HFFc6 (cell line): ENCODE measurements around the gene MYT1. TPM values are rescaled to one million over a fixed set of nuclear protein-coding genes. Genes with fewer than 3 reads are reported as not detected.
A peak's percentile ranks its signal among the peaks of the same experiment; 100 is the strongest.

Source experiments
- DNase-seq: peaks from one replicate; pipeline ENCODE4 v3.0.0-alpha.2; 2018
- H3K27ac Mint-ChIP-seq: 2 replicates; pipeline ENCODE4 v1.8.0; 2020; ENCODE audit warnings: mild to moderate bottlenecking, mixed read lengths
- H3K27me3 Mint-ChIP-seq: 2 replicates; pipeline ENCODE4 v1.8.0; 2021; ENCODE audit warnings: mild to moderate bottlenecking, moderate library complexity, mixed read lengths; ENCODE audit not compliant: insufficient read depth
- H3K36me3 Mint-ChIP-seq: 2 replicates; pipeline ENCODE4 v1.8.0; 2021; ENCODE audit warnings: low read depth, mixed read lengths
- H3K4me1 Mint-ChIP-seq: 2 replicates; pipeline ENCODE4 v1.8.0; 2020; ENCODE audit warnings: low read depth, mixed read lengths
- H3K4me3 Mint-ChIP-seq: 2 replicates; pipeline ENCODE4 v1.8.0; 2020; ENCODE audit warnings: mild to moderate bottlenecking, moderate library complexity, mixed read lengths
- H3K9me3 Mint-ChIP-seq: 2 replicates; pipeline ENCODE4 v1.8.0; 2020; ENCODE audit warnings: mild to moderate bottlenecking, mixed read lengths
- CTCF ChIP-seq: fragments of 200-600 bp; sonication (generic); IDR thresholded peaks from 2 replicates; pipeline ENCODE4 v1.5.0; 2021; ENCODE audit warnings: antibody characterized with exemption, mild to moderate bottlenecking
- total RNA-seq, 6 experiments: library from RNA; stranded (reverse); fragmentation: NEBNext Ultra II Directional; extraction: Animal tissue kit (Norgen Biotek cat#: 25700); gene quantifications; 2 replicates in 1 of 6; 3 replicates in 5 of 6; pipeline ENCODE4 v1.2.3, GENCODE V29; 2021

MYT1 gene
- total RNA-seq, 6 experiments from 2014 or later, result not detected

- Mint-ChIP-seq H3K27me3 (peaks cover 2% of the 10 kb centered on the region), H3K4me1 (peaks cover 54% of the 10 kb centered on the region), H3K4me3 (no peak overlapping the region), H3K9me3 (no peaks in the 10 kb centered on the region), H3K36me3 (peaks cover 5% of the 10 kb centered on the region; the same call in 1 of the 2 replicates), H3K27ac (no peak overlapping the region)
- no peak for TF ChIP-seq CTCF
- DNase-seq, result no peak
These were observed 94.0 kb downstream of the MYT1 start for GRCh38 chr20:64258071-64258823.

GRCh38 chr20:64260239-64260638 is 96.0 kb downstream of the MYT1 start:
- Mint-ChIP-seq H3K36me3 (peaks cover 5% of the 10 kb centered on the region; the same call in 1 of the 2 replicates), H3K9me3 (no peaks in the 10 kb centered on the region), H3K4me1 (peaks cover 45% of the 10 kb centered on the region), H3K4me3 (no peak overlapping the region), H3K27ac (no peak overlapping the region; the same call in 1 of the 2 replicates), H3K27me3 (no peaks in the 10 kb centered on the region)
- no peak for DNase-seq
- no peak for TF ChIP-seq CTCF

- Mint-ChIP-seq H3K27me3 (no peaks in the 10 kb centered on the region), H3K4me1 (peaks cover 43% of the 10 kb centered on the region), H3K36me3 (peaks cover 5% of the 10 kb centered on the region; the same call in 1 of the 2 replicates), H3K27ac (peak overlapping the region; percentile 82), H3K9me3 (no peaks in the 10 kb centered on the region), H3K4me3 (peak overlapping the region; percentile 61)
- no peak for TF ChIP-seq CTCF
- peak; percentile 74 for DNase-seq
These were observed 96.9 kb downstream of the MYT1 start for GRCh38 chr20:64261138-64261537.

GRCh38 chr20:64264091-64264490 is 99.8 kb downstream of the MYT1 start:
- H3K4me3 Mint-ChIP-seq, result no peak overlapping the region
- peaks cover 21% of the 10 kb centered on the region for H3K4me1 Mint-ChIP-seq
- no peak overlapping the region for H3K27ac Mint-ChIP-seq
- H3K9me3 Mint-ChIP-seq, result no peaks in the 10 kb centered on the region
- TF ChIP-seq CTCF, result no peak
- DNase-seq, result peak; percentile 32
- no peaks in the 10 kb centered on the region; the same call in 1 of the 2 replicates for H3K27me3 Mint-ChIP-seq
- peaks cover 11% of the 10 kb centered on the region for H3K36me3 Mint-ChIP-seq

GRCh38 chr20:64265201-64265600 is 100.9 kb downstream of the MYT1 start:
- H3K36me3 Mint-ChIP-seq, result peaks cover 22% of the 10 kb centered on the region
- no peak overlapping the region for H3K4me3 Mint-ChIP-seq

More at GRCh38 chr20:64265201-64265600, 100.9 kb downstream of the MYT1 start:
- Mint-ChIP-seq H3K27me3 (no peaks in the 10 kb centered on the region; the same call in 1 of the 2 replicates), H3K9me3 (no peaks in the 10 kb centered on the region), H3K4me1 (peaks cover 15% of the 10 kb centered on the region), H3K27ac (no peak overlapping the region)
- DNase-seq, result no peak
- TF ChIP-seq CTCF, result no peak
